ENCODE measurements around the gene POLG.

DNA sequence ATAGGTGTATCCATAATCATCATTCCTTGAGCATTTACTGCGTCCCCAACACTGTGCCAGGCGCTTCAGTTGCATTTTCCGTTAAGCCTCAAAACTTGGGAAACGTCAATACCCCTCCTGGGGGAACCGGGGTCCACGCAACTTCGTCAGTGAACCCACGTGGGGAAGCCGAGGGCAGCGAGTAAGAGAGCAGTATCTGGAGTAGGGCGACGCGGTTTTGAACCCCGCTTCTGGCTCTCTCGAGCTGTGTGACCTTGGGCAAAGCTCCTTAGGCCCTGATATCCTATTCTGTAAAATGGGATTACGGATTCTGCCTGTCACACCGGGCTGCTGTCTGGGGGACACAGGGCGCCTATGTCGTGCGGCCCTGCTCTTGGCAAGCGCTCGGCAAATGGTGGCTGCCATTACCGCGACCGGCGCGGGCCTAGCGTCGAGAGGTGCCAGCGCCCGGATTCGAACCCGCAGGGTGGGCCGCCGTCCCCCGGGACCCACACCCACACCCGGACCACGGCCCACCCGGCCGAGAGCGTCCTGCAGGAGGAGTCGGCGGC, 590 bp downstream of the POLG start:
- TF ChIP-seq, protein P1, sequence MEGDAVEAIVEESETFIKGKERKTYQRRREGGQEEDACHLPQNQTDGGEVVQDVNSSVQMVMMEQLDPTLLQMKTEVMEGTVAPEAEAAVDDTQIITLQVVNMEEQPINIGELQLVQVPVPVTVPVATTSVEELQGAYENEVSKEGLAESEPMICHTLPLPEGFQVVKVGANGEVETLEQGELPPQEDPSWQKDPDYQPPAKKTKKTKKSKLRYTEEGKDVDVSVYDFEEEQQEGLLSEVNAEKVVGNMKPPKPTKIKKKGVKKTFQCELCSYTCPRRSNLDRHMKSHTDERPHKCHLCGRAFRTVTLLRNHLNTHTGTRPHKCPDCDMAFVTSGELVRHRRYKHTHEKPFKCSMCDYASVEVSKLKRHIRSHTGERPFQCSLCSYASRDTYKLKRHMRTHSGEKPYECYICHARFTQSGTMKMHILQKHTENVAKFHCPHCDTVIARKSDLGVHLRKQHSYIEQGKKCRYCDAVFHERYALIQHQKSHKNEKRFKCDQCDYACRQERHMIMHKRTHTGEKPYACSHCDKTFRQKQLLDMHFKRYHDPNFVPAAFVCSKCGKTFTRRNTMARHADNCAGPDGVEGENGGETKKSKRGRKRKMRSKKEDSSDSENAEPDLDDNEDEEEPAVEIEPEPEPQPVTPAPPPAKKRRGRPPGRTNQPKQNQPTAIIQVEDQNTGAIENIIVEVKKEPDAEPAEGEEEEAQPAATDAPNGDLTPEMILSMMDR (IDR thresholded peaks at IDR 0.05) = peak in 2 of 6 experiments; percentile 2 to 17
- TF ChIP-seq POLR2A (IDR thresholded peaks at IDR 0.05) = no peak

All from Peyer's patch (tissue), 4 donors.